Measurements from ENCODE around the gene PLCL1. TPM values are rescaled to one million over a fixed set of nuclear protein-coding genes. Genes with fewer than 3 reads are reported as not detected.
"Not testable (repeated sequence)": the region's sequence is repeated elsewhere in the genome, so short reads cannot be mapped to it uniquely, and the experiment has no call there.

Gene PLCL1
- total RNA-seq, 1 donor from 2014 or later, result 14.3 TPM

GRCh38 chr2:198016243-198016642, 211.8 kb downstream of the PLCL1 start:
- intact Hi-C loops (cut with DNase I), result no loop called here
- no peak overlapping the region for H3K27ac ChIP-seq
- H3K9me3 ChIP-seq, result peaks cover 6 to 8% of the 10 kb centered on the region in 2 donors
- no peak for DNase-seq (ENCODE audit: low spot score in 2 of 2)
- no peak overlapping the region for H3K4me3 ChIP-seq
- H3K27me3 ChIP-seq, result no peaks in the 10 kb centered on the region
- peaks cover 0 to 3% of the 10 kb centered on the region in 2 donors for H3K4me1 ChIP-seq
- H3K36me3 ChIP-seq, result no peaks in the 10 kb centered on the region
- no peak for TF ChIP-seq CTCF (IDR thresholded peaks at IDR 0.05)

- DNase-seq (ENCODE audit: low spot score in 2 of 2), result no peak
- H3K27me3 ChIP-seq, result no peaks in the 10 kb centered on the region
- no peak overlapping the region for H3K4me3 ChIP-seq
- peaks cover 0 to 3% of the 10 kb centered on the region in 2 donors for H3K4me1 ChIP-seq
- peaks cover 3 to 5% of the 10 kb centered on the region in 2 donors for H3K9me3 ChIP-seq
- no peak for TF ChIP-seq CTCF (IDR thresholded peaks at IDR 0.05)
- no peaks in the 10 kb centered on the region for H3K36me3 ChIP-seq
- H3K27ac ChIP-seq, result no peak overlapping the region
- intact Hi-C loops (cut with DNase I), result no loop called here
Observed at GRCh38 chr2:198017068-198017467, 212.7 kb downstream of the PLCL1 start.

DNA sequence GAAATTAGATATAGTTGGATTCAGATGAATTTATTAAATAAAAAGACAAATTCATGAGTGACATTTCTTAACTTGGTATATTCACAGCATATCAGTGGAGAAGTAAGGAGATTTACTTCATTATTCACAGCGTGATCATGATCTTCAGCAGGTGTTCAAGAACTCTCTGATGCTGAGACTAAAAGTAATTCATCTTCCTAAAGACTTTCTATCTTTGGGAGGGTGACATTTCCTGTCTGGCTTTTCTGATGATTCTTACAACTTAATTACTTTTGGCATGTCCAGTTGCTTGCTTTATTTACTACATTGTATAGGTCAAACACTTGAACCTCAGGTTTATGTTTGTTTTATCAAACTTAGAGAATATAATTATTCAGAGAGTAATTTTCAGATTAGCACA, 224.6 kb downstream of the PLCL1 start:
- H3K36me3 ChIP-seq, result no peaks in the 10 kb centered on the region
- TF ChIP-seq CTCF (IDR thresholded peaks at IDR 0.05), result no peak
- H3K27ac ChIP-seq, result no peak overlapping the region
- DNase-seq (ENCODE audit: low spot score in 2 of 2), result no peak
- H3K4me3 ChIP-seq, result no peak overlapping the region
- intact Hi-C loops (cut with DNase I), result no loop called here
- no peaks in the 10 kb centered on the region for H3K27me3 ChIP-seq
- H3K9me3 ChIP-seq, result no peaks in the 10 kb centered on the region
- no peaks in the 10 kb centered on the region for H3K4me1 ChIP-seq

GRCh38 chr2:198029576-198029975, 225.2 kb downstream of the PLCL1 start:
- H3K9me3 ChIP-seq; intact Hi-C loops (cut with DNase I); DNase-seq (ENCODE audit: low spot score in 2 of 2); H3K4me3 ChIP-seq; H3K36me3 ChIP-seq; H3K27ac ChIP-seq; H3K4me1 ChIP-seq; H3K27me3 ChIP-seq: not testable (repeated sequence)

DNA sequence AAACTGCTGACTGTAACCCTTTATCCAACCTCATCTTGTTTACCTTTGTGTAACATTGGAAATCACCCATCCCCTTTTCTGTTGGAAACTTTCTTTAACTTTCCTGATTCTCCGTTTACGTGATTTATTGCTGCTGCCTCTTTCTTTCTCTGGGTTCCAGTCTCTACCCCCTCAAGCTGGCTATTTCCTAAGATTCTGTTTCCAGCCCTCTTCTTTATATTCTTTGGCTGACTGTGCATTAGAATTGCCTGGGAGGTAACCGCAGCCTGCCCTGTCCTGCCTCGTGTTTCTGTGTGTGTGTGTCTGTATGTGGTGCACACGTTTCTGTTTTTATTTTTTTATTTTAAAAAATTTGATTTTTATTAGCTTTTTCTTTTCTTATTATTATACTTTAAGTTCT, 229.2 kb downstream of the PLCL1 start:
- no peak for TF ChIP-seq CTCF (IDR thresholded peaks at IDR 0.05)
- no peak overlapping the region for H3K4me3 ChIP-seq
- no peaks in the 10 kb centered on the region for H3K9me3 ChIP-seq
- no peaks in the 10 kb centered on the region for H3K27me3 ChIP-seq
- H3K27ac ChIP-seq, result no peak overlapping the region
- DNase-seq (ENCODE audit: low spot score in 2 of 2), result no peak
- intact Hi-C loops (cut with DNase I), result no loop called here
- H3K36me3 ChIP-seq, result no peaks in the 10 kb centered on the region
- H3K4me1 ChIP-seq, result no peaks in the 10 kb centered on the region

DNA sequence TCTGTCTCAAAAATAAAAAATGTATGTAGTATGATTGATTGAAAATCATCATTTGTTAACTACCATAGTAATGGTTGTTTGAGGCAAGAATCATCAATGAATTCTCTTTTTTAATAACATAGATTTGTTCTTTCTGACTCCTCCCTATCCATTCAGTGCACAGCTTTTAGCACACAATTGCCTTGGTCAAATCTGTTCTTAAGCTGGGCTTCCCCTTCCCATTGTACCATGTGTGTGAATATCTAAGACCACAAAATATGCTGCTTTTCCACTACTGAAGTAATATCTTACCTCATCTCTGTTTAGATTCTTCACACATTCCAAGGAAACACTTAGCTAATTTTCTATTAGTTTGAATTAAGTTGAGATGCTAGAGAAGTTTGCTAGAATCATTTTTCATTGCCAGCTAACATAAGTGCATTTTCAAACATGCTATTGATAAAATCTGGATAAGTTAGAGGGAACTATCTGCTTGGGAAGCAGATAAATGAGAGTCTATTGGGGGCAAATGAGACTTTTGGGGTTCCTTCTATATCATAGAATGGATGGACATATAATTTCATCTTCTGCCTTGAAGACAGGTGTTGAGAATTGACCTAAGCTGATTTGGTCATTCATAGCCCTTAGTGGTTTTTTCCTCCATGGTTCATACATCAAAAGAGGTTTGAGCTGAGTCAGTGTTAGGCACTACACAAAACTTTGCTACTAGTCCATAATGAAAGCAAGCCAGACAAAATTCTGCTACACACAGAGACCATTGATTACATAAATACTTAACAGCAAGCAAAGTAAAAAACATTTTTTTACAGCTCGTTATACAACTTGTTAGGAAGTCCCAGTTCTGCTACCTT, 231.9 kb downstream of the PLCL1 start:
- no peak for DNase-seq (ENCODE audit: low spot score in 2 of 2)
- no peak for TF ChIP-seq CTCF (IDR thresholded peaks at IDR 0.05)
- Histone ChIP-seq H3K4me1 (no peaks in the 10 kb centered on the region), H3K4me3 (no peak overlapping the region), H3K36me3 (no peaks in the 10 kb centered on the region), H3K27ac (no peak overlapping the region), H3K9me3 (no peaks in the 10 kb centered on the region), H3K27me3 (no peaks in the 10 kb centered on the region)
- intact Hi-C loops (cut with DNase I), result no loop called here
